ENCODE data around the gene MEIS1. TPM values are rescaled to one million over a fixed set of nuclear protein-coding genes. Genes with fewer than 3 reads are reported as not detected.

The MEIS1 gene
- total RNA-seq, 1 experiment from 2014 or later, result 0.66 TPM

DNA sequence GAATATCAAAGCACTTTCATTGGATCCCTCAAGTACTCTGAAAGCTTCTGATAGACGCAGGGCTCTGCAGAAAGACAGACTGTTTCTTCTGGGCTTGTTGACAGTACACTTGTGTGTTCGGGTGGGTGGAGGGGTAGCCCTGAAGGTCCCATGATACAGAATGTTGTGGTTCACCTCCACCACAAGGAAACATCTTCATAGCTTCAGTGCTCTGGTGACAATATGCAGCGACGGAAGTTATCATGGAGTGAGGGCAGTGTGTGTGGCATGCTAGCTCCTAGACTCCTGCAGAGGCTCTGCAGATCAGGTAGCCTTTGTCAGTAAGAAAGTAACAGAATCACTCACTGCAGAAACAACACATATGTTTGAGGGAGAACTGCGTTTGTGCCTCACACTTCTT is 90.7 kb downstream of the MEIS1 start:
- Histone ChIP-seq H3K4me2 (ENCODE audit: insufficient read depth, insufficient read length, low read length) (no peak overlapping the region), H4K91ac (ENCODE audit: insufficient read length, low read depth, low read length) (no peak overlapping the region), H3T11ph (ENCODE audit: low read length) (no peak overlapping the region), H3K23ac (ENCODE audit: insufficient read length, low read depth, low read length) (no peak overlapping the region), H3K4ac (ENCODE audit: low read depth, low read length) (no peak overlapping the region), H2BK12ac (ENCODE audit: insufficient read length, low read depth, low read length) (no peak overlapping the region), H3K4me1 (ENCODE audit: insufficient read depth, low read length) (peaks cover 3% of the 10 kb centered on the region; the same call in 1 of the 2 replicates), H3K9me3 (ENCODE audit: control insufficient read depth, low read depth, low read length) (no peaks in the 10 kb centered on the region), H2BK20ac (ENCODE audit: low read depth, low read length, poor library complexity, severe bottlenecking) (no peak overlapping the region), H3K14ac (ENCODE audit: insufficient read depth, low read length) (no peak overlapping the region), H4K5ac (ENCODE audit: insufficient read length, low read depth, low read length) (no peak overlapping the region), H2AFZ (ENCODE audit: low read length) (no peak overlapping the region), H3K18ac (ENCODE audit: insufficient read length, low read depth, low read length) (no peak overlapping the region), H3K56ac (ENCODE audit: insufficient read length, low read depth, low read length) (no peak overlapping the region), H3K27me3 (ENCODE audit: insufficient read depth, low read length) (no peaks in the 10 kb centered on the region), H4K20me1 (ENCODE audit: control insufficient read depth, insufficient read depth, insufficient read length) (no peaks in the 10 kb centered on the region), H2AK5ac (ENCODE audit: insufficient read length, low read length) (no peak overlapping the region), H2BK120ac (ENCODE audit: low read depth, low read length, poor library complexity, severe bottlenecking) (no peak overlapping the region), H3K79me1 (ENCODE audit: insufficient read depth, low read depth, low read length, poor library complexity, severe bottlenecking) (no peaks in the 10 kb centered on the region), H3K23me2 (ENCODE audit: insufficient read length, low read depth, low read length, poor library complexity, severe bottlenecking) (no peaks in the 10 kb centered on the region), H3K9ac (ENCODE audit: extremely low read depth, insufficient read length, low read length) (no peak overlapping the region), H3K79me2 (ENCODE audit: insufficient read depth, low read length) (no peaks in the 10 kb centered on the region), H3K27ac (ENCODE audit: insufficient read length, low read depth, low read length) (no peak overlapping the region), H4K8ac (replicated peaks; ENCODE audit: insufficient read length, low read depth, low read length) (no peak overlapping the region), H2BK5ac (ENCODE audit: insufficient read length, low read length) (no peak overlapping the region), H2BK15ac (ENCODE audit: low read depth, low read length) (no peak overlapping the region)
- Mint-ChIP-seq H3K27me3 (ENCODE audit: low read depth) (peaks cover 2% of the 10 kb centered on the region; the same call in 1 of the 2 replicates), H3K4me1 (peaks cover 22 to 26% of the 10 kb centered on the region in 2 experiments), H3K9me3 (no peaks in the 10 kb centered on the region), H3K27ac (no peak overlapping the region), H3K4me3 (no peak overlapping the region), H3K36me3 (ENCODE audit: insufficient read depth in 1 of 3, low read depth in 3 of 3) (no peaks in the 10 kb centered on the region)
- WGBS (ENCODE audit: extremely low coverage, insufficient read length, low lambda C conversion rate), result no CpG with 5 or more reads among the region's 5 CpGs
- no peak for DNase-seq
- TF ChIP-seq, protein P1, sequence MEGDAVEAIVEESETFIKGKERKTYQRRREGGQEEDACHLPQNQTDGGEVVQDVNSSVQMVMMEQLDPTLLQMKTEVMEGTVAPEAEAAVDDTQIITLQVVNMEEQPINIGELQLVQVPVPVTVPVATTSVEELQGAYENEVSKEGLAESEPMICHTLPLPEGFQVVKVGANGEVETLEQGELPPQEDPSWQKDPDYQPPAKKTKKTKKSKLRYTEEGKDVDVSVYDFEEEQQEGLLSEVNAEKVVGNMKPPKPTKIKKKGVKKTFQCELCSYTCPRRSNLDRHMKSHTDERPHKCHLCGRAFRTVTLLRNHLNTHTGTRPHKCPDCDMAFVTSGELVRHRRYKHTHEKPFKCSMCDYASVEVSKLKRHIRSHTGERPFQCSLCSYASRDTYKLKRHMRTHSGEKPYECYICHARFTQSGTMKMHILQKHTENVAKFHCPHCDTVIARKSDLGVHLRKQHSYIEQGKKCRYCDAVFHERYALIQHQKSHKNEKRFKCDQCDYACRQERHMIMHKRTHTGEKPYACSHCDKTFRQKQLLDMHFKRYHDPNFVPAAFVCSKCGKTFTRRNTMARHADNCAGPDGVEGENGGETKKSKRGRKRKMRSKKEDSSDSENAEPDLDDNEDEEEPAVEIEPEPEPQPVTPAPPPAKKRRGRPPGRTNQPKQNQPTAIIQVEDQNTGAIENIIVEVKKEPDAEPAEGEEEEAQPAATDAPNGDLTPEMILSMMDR (conservative IDR thresholded peaks at IDR 0.05), result no peak

Measured in H9 (cell line).